K562 (cell line): Measurements from ENCODE around the gene CNOT1. TPM values are rescaled to one million over a fixed set of nuclear protein-coding genes. Genes with fewer than 3 reads are reported as not detected.

Experiments used
- HIVEP1 ChIP-seq: fragments of 250-450 bp; sonication (Bioruptor Pico); IDR thresholded peaks from 2 replicates; pipeline ENCODE4 v1.4.0; 2020; ENCODE audit warnings: mild to moderate bottlenecking
- KDM2B ChIP-seq: fragments of 250-450 bp; sonication (Bioruptor Pico); IDR thresholded peaks from 2 replicates; pipeline ENCODE4 v1.8.0; 2021; ENCODE audit warnings: mild to moderate bottlenecking, moderate library complexity
- SAP30 ChIP-seq: fragments of 200-600 bp; sonication (generic); IDR thresholded peaks from 2 replicates; pipeline ENCODE4 v1.6.1; 2012; ENCODE audit warnings: borderline replicate concordance, low read depth, mild to moderate bottlenecking, moderate library complexity, low read length, control low read depth, inconsistent platforms; ENCODE audit not compliant: insufficient read depth, poor library complexity, severe bottlenecking
- polyA plus RNA-seq, 8 experiments: library from polyadenylated mRNA; depleted of rRNA in 4 of 8; stranded (reverse) in 5 of 8; unstranded in 3 of 8; fragments of >200 nt; fragmentation: Nextera tagmentation in 2 of 8; fragmentation: Illumina TruSeq in 1 of 8; extraction: Ambion mirVana in 2 of 8; extraction: Trizol in 1 of 8; gene quantifications; 2 replicates each; pipeline versions ENCODE4 v1.2.1 to v1.2.3, GENCODE V29; 2011 to 2014; ENCODE audit warnings: inconsistent platforms in 1 of 8, missing spikeins in 1 of 8
- total RNA-seq, 7 experiments: library from RNA; depleted of rRNA in 6 of 7; stranded (reverse); fragments of >200 nt in 6 of 7; fragmentation: Illumina TruSeq in 2 of 7; extraction: Trizol in 2 of 7; gene quantifications; 2 replicates each; pipeline versions ENCODE4 v1.2.1 to v1.2.3, GENCODE V29; 2011 to 2021; ENCODE audit warnings: low replicate concordance in 1 of 7
- TF ChIP-seq, protein P1 (sequence below): fragments of 450-650 bp; IDR thresholded peaks from 2 replicates; pipeline ENCODE4 v1.6.1; 2018; ENCODE audit not compliant: partially characterized antibody
- TF ChIP-seq, protein P2 (sequence below): fragments of 450-650 bp; formaldehyde crosslinking; IDR thresholded peaks from 2 replicates; pipeline ENCODE4 v1.4.0; 2022; ENCODE audit warnings: mild to moderate bottlenecking, moderate library complexity

Gene CNOT1
- total and polyA plus RNA-seq, 9 of the 15 experiments (the other 6 are each of a cell fraction or from before 2014, with no cell fraction given) = 110 to 270 (median 220) TPM

DNA sequence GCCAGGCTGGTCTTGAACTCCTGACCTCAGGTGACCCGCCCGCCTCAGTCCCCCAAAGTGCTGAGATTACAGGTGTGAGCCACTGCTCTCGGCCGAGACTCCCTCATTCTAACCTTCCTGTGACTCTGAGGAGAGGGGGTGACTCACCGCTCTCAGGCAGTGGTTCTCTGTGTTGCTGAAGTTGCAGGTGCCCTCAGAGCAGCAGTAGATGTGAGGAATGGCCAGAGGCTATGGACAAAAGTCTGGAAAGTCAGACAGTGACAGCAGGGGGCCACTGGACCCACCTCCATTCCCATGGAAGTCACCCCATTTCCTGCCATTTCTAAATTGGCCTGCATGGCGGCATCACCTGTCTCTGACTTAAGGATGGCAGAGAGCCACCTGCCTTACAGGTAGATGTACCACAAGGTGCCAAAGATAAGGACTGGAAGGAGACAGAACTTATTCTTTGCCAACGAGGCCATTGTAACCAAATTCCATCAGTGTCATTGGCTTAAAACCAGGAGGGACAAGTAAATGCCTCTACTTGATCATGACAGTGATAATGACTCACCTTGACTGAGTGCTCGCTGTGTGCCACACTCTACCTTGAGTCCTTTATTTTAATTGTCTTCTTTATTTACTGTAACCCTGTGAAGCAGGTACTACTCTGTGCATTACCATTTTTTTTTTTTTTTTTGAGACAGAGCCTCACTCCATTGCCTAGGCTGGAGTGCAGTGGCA, 15.3 kb upstream of the CNOT1 start (continued):
- TF ChIP-seq, protein P1, sequence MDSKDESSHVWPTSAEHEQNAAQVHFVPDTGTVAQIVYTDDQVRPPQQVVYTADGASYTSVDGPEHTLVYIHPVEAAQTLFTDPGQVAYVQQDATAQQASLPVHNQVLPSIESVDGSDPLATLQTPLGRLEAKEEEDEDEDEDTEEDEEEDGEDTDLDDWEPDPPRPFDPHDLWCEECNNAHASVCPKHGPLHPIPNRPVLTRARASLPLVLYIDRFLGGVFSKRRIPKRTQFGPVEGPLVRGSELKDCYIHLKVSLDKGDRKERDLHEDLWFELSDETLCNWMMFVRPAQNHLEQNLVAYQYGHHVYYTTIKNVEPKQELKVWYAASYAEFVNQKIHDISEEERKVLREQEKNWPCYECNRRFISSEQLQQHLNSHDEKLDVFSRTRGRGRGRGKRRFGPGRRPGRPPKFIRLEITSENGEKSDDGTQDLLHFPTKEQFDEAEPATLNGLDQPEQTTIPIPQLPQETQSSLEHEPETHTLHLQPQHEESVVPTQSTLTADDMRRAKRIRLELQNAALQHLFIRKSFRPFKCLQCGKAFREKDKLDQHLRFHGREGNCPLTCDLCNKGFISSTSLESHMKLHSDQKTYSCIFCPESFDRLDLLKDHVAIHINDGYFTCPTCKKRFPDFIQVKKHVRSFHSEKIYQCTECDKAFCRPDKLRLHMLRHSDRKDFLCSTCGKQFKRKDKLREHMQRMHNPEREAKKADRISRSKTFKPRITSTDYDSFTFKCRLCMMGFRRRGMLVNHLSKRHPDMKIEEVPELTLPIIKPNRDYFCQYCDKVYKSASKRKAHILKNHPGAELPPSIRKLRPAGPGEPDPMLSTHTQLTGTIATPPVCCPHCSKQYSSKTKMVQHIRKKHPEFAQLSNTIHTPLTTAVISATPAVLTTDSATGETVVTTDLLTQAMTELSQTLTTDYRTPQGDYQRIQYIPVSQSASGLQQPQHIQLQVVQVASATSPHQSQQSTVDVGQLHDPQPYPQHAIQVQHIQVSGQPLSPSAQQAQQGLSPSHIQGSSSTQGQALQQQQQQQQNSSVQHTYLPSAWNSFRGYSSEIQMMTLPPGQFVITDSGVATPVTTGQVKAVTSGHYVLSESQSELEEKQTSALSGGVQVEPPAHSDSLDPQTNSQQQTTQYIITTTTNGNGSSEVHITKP = no peak
- TF ChIP-seq HIVEP1 (CRISPR knock-in tag) (no peak), SAP30 (no peak), KDM2B (no peak)
- TF ChIP-seq, protein P2, sequence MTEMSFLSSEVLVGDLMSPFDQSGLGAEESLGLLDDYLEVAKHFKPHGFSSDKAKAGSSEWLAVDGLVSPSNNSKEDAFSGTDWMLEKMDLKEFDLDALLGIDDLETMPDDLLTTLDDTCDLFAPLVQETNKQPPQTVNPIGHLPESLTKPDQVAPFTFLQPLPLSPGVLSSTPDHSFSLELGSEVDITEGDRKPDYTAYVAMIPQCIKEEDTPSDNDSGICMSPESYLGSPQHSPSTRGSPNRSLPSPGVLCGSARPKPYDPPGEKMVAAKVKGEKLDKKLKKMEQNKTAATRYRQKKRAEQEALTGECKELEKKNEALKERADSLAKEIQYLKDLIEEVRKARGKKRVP (CRISPR knock-in tag) = no peak
